ENCODE data around the gene DCDC1. TPM values are rescaled to one million over a fixed set of nuclear protein-coding genes. Genes with fewer than 3 reads are reported as not detected.

DCDC1 gene
- total and polyA plus RNA-seq, 9 of the 15 experiments (the other 6 are each of a cell fraction or from before 2014, with no cell fraction given): 0.05 to 0.18 (median 0.08) TPM; not detected in 3

GRCh38 chr11:30876663-30877396 lies 492.7 kb downstream of the DCDC1 start:
- H3K79me2 ChIP-seq (ENCODE audit: control insufficient read depth, insufficient read depth, low read length): no peaks in the 10 kb centered on the region
- no peak overlapping the region for H2AFZ ChIP-seq (ENCODE audit: low read depth, low read length)
- ChIA-PET POLR2A (no interaction called here), CTCF (ENCODE audit: low intra/inter-chr PET ratio) (no interaction called here)
- no peak overlapping the region for H3K4me2 ChIP-seq (ENCODE audit: insufficient read depth, low read length)
- H3K4me1 ChIP-seq (replicated peaks in 1 of 2; ENCODE audit: control insufficient read depth in 2 of 2, insufficient read depth in 2 of 2, low read length in 2 of 2): no peaks in the 10 kb centered on the region
- no peak for FAIRE-seq
- no peaks in the 10 kb centered on the region for H3K9me3 ChIP-seq (replicated peaks; ENCODE audit: control insufficient read depth, insufficient read depth, low read depth, low read length)
- H3K4me3 ChIP-seq: no peak overlapping the region
- no peaks in the 10 kb centered on the region for H3K27me3 ChIP-seq (ENCODE audit: control insufficient read depth in 2 of 2, insufficient read depth in 2 of 2, low read length in 2 of 2)
- ATAC-seq: no peak
- in situ Hi-C loops (cut with MboI): no loop called here
- no peak overlapping the region for H3K9ac ChIP-seq (ENCODE audit: insufficient read depth in 1 of 2, low read depth in 2 of 2, low read length in 2 of 2)
- intact Hi-C loops (cut with micrococcal nuclease): no loop called here
- TF ChIP-seq SPI1 (IDR thresholded peaks at IDR 0.05; ENCODE audit: borderline replicate concordance, low read depth, low read length) (no peak), HDAC6 (IDR thresholded peaks at IDR 0.05; ENCODE audit: low read depth, low read length) (no peak), FOXP1 (CRISPR knock-in tag; IDR thresholded peaks at IDR 0.05) (no peak), ZNF780A (CRISPR knock-in tag; IDR thresholded peaks at IDR 0.05) (no peak), ZNF146 (CRISPR knock-in tag; IDR thresholded peaks at IDR 0.05; ENCODE audit: unreplicated experiment) (no peak), NR2C2 (CRISPR knock-in tag; IDR thresholded peaks at IDR 0.05) (no peak), NR2C2 (tag; IDR thresholded peaks at IDR 0.05) (no peak), RNF2 (IDR thresholded peaks at IDR 0.05) (no peak), NCOR1 (IDR thresholded peaks at IDR 0.05) (no peak), FOXJ3 (CRISPR knock-in tag; IDR thresholded peaks at IDR 0.05) (no peak), NFRKB (IDR thresholded peaks at IDR 0.05; ENCODE audit: low read depth) (no peak), SIN3A (IDR thresholded peaks at IDR 0.05; ENCODE audit: borderline replicate concordance in 2 of 2, control insufficient read depth in 1 of 2, low read depth in 2 of 2, low read length in 2 of 2) (no peak), ZNF449 (CRISPR knock-in tag; IDR thresholded peaks at IDR 0.05) (no peak), RBM17 (IDR thresholded peaks at IDR 0.05; ENCODE audit: borderline replicate concordance, low read depth, low read length) (no peak), MTA3 (IDR thresholded peaks at IDR 0.05; ENCODE audit: borderline replicate concordance) (no peak), NFE2L1 (tag; IDR thresholded peaks at IDR 0.05; ENCODE audit: borderline replicate concordance, low read depth) (no peak), NR2F6 (CRISPR knock-in tag; IDR thresholded peaks at IDR 0.05) (no peak), ZNF184 (CRISPR knock-in tag; IDR thresholded peaks at IDR 0.05) (no peak)
- H4K20me1 ChIP-seq (replicated peaks; ENCODE audit: control insufficient read depth, insufficient read depth, low read length): no peaks in the 10 kb centered on the region
- H3K27ac ChIP-seq (ENCODE audit: extremely low read depth, low read depth, low read length): no peak overlapping the region
- BruUV-seq (replicated peaks): no TSS peak
- no peak for DNase-seq (ENCODE audit: extremely low read depth in 1 of 4, low spot score in 3 of 4)
- no peaks in the 10 kb centered on the region for H3K36me3 ChIP-seq (ENCODE audit: control insufficient read depth, insufficient read depth, low read length)
- H3K9me1 ChIP-seq (ENCODE audit: control insufficient read depth, insufficient read depth, low read length): no peaks in the 10 kb centered on the region
- WGBS (ENCODE audit: insufficient coverage, low coverage, missing lambda C conversion rate): 0% methylated on average over 2 of the region's 2 CpGs

Data from K562 (cell line).